ENCODE results near the gene DDX18. TPM values are rescaled to one million over a fixed set of nuclear protein-coding genes. Genes with fewer than 3 reads are reported as not detected.
"Not testable (repeated sequence)": the region's sequence is repeated elsewhere in the genome, so short reads cannot be mapped to it uniquely, and the experiment has no call there.

DDX18 gene
- total RNA-seq, 1 donor from 2014 or later, result 75.7 TPM

- H3K9me3 Mint-ChIP-seq (ENCODE audit: unreplicated experiment), result no peaks in the 10 kb centered on the region
- H3K36me3 Mint-ChIP-seq (ENCODE audit: unreplicated experiment), result no peaks in the 10 kb centered on the region
These were observed 4.4 kb downstream of the DDX18 start for GRCh38 chr2:117818921-117819320.

DNA sequence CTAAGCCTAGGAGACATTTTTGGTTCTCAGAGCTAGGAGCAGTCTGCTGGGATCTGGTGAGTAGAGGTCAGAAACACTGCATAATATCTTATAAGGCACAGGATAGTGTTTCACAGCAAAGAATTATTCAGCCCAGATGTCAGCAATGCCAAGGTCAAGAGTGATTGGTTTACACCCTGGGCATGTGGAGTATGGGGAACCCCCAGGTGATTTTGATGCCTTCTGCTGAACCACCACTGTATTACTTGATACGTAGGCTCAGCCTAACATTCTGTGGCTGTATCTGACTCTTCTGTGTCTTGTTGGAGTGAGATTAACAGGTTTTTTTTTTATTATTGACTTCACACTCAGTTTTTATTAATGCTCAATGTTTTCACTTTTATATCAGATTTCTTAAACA is 6.0 kb downstream of the DDX18 start:
- Mint-ChIP-seq H3K27me3 (ENCODE audit: unreplicated experiment) (no peaks in the 10 kb centered on the region), H3K27ac (ENCODE audit: unreplicated experiment) (no peak overlapping the region), H3K36me3 (ENCODE audit: unreplicated experiment) (no peaks in the 10 kb centered on the region), H3K4me1 (ENCODE audit: low read depth, unreplicated experiment) (peaks cover 2% of the 10 kb centered on the region), H3K9me3 (ENCODE audit: unreplicated experiment) (no peaks in the 10 kb centered on the region), H3K4me3 (ENCODE audit: unreplicated experiment) (no peak overlapping the region)
- TF ChIP-seq, protein P1, sequence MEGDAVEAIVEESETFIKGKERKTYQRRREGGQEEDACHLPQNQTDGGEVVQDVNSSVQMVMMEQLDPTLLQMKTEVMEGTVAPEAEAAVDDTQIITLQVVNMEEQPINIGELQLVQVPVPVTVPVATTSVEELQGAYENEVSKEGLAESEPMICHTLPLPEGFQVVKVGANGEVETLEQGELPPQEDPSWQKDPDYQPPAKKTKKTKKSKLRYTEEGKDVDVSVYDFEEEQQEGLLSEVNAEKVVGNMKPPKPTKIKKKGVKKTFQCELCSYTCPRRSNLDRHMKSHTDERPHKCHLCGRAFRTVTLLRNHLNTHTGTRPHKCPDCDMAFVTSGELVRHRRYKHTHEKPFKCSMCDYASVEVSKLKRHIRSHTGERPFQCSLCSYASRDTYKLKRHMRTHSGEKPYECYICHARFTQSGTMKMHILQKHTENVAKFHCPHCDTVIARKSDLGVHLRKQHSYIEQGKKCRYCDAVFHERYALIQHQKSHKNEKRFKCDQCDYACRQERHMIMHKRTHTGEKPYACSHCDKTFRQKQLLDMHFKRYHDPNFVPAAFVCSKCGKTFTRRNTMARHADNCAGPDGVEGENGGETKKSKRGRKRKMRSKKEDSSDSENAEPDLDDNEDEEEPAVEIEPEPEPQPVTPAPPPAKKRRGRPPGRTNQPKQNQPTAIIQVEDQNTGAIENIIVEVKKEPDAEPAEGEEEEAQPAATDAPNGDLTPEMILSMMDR (IDR thresholded peaks at IDR 0.05; ENCODE audit: partially characterized antibody, unreplicated experiment), result no peak
- no peak for DNase-seq

More at GRCh38 chr2:117818921-117819320, 4.4 kb downstream of the DDX18 start:
- Mint-ChIP-seq H3K4me3 (ENCODE audit: unreplicated experiment) (no peak overlapping the region), H3K27me3 (ENCODE audit: unreplicated experiment) (peaks cover 4% of the 10 kb centered on the region), H3K27ac (ENCODE audit: unreplicated experiment) (no peak overlapping the region), H3K4me1 (ENCODE audit: low read depth, unreplicated experiment) (peaks cover 6% of the 10 kb centered on the region)
- no peak for DNase-seq
- TF ChIP-seq, protein P1 (IDR thresholded peaks at IDR 0.05; ENCODE audit: partially characterized antibody, unreplicated experiment), result no peak

DNA sequence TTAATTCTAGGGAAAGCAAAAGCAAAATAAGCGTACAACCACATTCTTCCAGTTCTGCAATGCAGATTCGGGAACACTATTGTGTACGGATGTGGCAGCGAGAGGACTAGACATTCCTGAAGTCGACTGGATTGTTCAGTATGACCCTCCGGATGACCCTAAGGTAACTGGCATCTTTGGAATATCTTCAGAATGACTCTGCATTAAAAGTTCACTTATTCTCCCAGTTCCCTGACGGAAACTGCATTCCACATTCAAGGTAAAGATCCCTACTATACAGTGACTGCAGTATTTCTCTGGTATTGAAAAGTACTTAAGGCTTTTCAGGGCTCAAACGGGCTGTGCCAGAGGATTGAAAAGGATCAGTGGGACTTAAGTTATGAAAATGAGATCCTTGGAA is 10.9 kb downstream of the DDX18 start:
- H3K36me3 Mint-ChIP-seq (ENCODE audit: unreplicated experiment), result no peaks in the 10 kb centered on the region
- TF ChIP-seq, protein P1 (IDR thresholded peaks at IDR 0.05; ENCODE audit: partially characterized antibody, unreplicated experiment), result no peak
- H3K27me3 Mint-ChIP-seq (ENCODE audit: unreplicated experiment), result no peaks in the 10 kb centered on the region
- H3K4me1 Mint-ChIP-seq (ENCODE audit: low read depth, unreplicated experiment), result no peaks in the 10 kb centered on the region
- no peak overlapping the region for H3K4me3 Mint-ChIP-seq (ENCODE audit: unreplicated experiment)
- no peak for DNase-seq
- H3K9me3 Mint-ChIP-seq (ENCODE audit: unreplicated experiment), result no peaks in the 10 kb centered on the region
- no peak overlapping the region for H3K27ac Mint-ChIP-seq (ENCODE audit: unreplicated experiment)

- not testable (repeated sequence) for DNase-seq; H3K27ac Mint-ChIP-seq (ENCODE audit: unreplicated experiment); H3K27me3 Mint-ChIP-seq (ENCODE audit: unreplicated experiment); H3K9me3 Mint-ChIP-seq (ENCODE audit: unreplicated experiment); H3K36me3 Mint-ChIP-seq (ENCODE audit: unreplicated experiment); H3K4me3 Mint-ChIP-seq (ENCODE audit: unreplicated experiment); H3K4me1 Mint-ChIP-seq (ENCODE audit: low read depth, unreplicated experiment)
These were observed 13.0 kb downstream of the DDX18 start for GRCh38 chr2:117827464-117827863.

- no peaks in the 10 kb centered on the region for H3K9me3 Mint-ChIP-seq (ENCODE audit: unreplicated experiment)
- H3K4me1 Mint-ChIP-seq (ENCODE audit: low read depth, unreplicated experiment), result no peaks in the 10 kb centered on the region
- no peaks in the 10 kb centered on the region for H3K36me3 Mint-ChIP-seq (ENCODE audit: unreplicated experiment)
- TF ChIP-seq, protein P1 (IDR thresholded peaks at IDR 0.05; ENCODE audit: partially characterized antibody, unreplicated experiment), result no peak
- H3K4me3 Mint-ChIP-seq (ENCODE audit: unreplicated experiment), result no peak overlapping the region
- DNase-seq, result no peak
- H3K27ac Mint-ChIP-seq (ENCODE audit: unreplicated experiment), result no peak overlapping the region
- H3K27me3 Mint-ChIP-seq (ENCODE audit: unreplicated experiment), result no peaks in the 10 kb centered on the region
These were observed 14.4 kb downstream of the DDX18 start for GRCh38 chr2:117828870-117829269.

GRCh38 chr2:117832332-117832731 is 17.8 kb downstream of the DDX18 start:
- no peaks in the 10 kb centered on the region for H3K36me3 Mint-ChIP-seq (ENCODE audit: unreplicated experiment)
- no peak overlapping the region for H3K27ac Mint-ChIP-seq (ENCODE audit: unreplicated experiment)
- peaks cover 2% of the 10 kb centered on the region for H3K4me1 Mint-ChIP-seq (ENCODE audit: low read depth, unreplicated experiment)
- peaks cover 2% of the 10 kb centered on the region for H3K9me3 Mint-ChIP-seq (ENCODE audit: unreplicated experiment)
- H3K27me3 Mint-ChIP-seq (ENCODE audit: unreplicated experiment), result peaks cover 3% of the 10 kb centered on the region
- no peak overlapping the region for H3K4me3 Mint-ChIP-seq (ENCODE audit: unreplicated experiment)
- DNase-seq, result no peak
- TF ChIP-seq, protein P1 (IDR thresholded peaks at IDR 0.05; ENCODE audit: partially characterized antibody, unreplicated experiment), result no peak

All from glutamatergic neuron (in vitro differentiated cells).